ENCODE data around the gene NMNAT3. TPM values are rescaled to one million over a fixed set of nuclear protein-coding genes. Genes with fewer than 3 reads are reported as not detected.

Gene NMNAT3
- total RNA-seq, 1 donor: 28.8 TPM

DNA sequence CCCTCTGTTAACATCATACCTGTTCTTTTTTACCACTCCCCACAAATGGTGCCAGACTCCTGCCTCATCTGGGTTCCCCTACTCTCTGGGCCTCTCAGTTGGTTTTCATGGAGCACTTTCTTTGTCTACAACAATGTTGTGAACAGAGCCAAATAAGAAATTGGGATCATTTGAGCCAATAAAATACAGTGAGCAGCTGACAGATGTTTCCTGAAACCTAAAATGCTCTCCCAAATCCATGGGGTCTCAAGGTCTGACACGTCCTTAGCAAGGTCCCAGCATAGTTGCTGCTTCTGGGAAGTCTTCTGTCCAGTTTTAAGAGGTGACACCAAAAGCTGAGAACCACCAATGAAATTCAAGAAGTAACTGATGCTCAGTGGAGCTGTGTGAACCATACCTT, 1.7 kb downstream of the NMNAT3 start:
- no peak for DNase-seq (ENCODE audit: low read depth in 2 of 3, low spot score in 2 of 3)

DNA sequence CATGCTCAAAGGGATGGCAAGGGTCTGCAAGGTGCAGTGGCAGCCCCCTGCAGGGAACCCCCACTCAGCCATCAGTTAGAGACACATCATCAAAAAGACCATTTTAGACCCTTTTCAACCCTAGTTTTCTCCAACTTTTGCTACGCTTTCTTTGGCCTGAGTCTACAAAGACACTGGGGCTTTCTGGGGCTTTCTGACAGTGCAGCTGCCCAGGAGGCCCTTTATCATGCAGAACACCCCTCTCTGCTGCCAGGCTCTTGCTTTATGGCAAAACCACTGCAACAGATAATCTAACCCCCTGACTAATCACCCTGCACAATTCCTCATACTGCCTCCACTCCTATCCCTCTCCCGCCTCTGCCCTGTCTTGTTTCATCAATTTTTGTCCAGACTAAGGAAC, 2.4 kb downstream of the NMNAT3 start:
- DNase-seq (ENCODE audit: low read depth in 2 of 3, low spot score in 2 of 3): no peak

GRCh38 chr3:139674571-139675260, 3.1 kb downstream of the NMNAT3 start:
- DNase-seq (ENCODE audit: low read depth in 2 of 3, low spot score in 2 of 3): no peak

DNA sequence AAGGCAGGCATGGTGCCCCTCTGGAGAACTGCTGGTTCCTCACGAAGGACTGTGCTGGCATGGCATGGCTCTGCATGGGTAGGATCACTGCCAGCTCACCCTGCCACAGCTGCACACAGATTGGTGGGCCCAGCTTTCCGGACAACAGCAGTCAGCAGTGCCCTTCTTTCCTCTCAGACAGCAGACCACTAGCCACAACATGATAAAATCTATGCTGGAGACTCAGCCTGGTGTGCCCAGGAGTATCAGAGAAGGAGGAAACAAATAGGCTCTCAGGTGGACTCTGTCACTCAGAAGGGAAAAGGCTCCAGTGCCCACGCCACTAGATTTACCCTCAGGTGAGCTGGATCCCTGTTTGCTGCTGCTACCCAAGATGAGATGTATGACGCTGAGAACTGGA, 4.9 kb downstream of the NMNAT3 start:
- no peak for DNase-seq (ENCODE audit: low read depth in 2 of 3, low spot score in 2 of 3)

GRCh38 chr3:139671863-139672646, 5.7 kb downstream of the NMNAT3 start:
- DNase-seq (ENCODE audit: low read depth in 2 of 3, low spot score in 2 of 3): no peak

GRCh38 chr3:139671107-139671506, 6.7 kb downstream of the NMNAT3 start:
- DNase-seq (ENCODE audit: low read depth in 2 of 3, low spot score in 2 of 3): no peak

DNA sequence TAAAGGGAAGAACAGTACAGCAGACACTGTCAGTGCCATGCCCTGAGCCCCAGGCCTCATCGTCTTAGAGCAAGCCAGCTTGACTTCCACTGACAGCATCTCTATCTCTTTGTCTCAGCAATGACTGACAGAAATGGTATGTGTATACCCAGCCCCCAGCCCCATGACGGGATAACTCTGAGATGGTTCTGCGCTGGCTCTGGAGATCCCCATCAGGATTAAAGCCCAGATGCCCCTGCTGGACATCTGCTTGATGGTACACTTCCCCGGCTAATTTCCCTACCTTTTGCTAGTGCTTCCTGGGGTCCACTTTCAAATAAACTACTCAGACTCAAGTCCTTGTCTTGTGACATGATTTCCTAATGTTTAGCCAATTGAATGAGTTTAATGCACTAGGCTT, 7.6 kb downstream of the NMNAT3 start:
- no peak for DNase-seq (ENCODE audit: low read depth in 2 of 3, low spot score in 2 of 3)

- no peak for DNase-seq (ENCODE audit: low read depth in 2 of 3, low spot score in 2 of 3)
These were observed 9.4 kb downstream of the NMNAT3 start for GRCh38 chr3:139668332-139668731.

GRCh38 chr3:139664958-139665357, 12.8 kb downstream of the NMNAT3 start:
- no peak for DNase-seq (ENCODE audit: low read depth in 2 of 3, low spot score in 2 of 3)

DNA sequence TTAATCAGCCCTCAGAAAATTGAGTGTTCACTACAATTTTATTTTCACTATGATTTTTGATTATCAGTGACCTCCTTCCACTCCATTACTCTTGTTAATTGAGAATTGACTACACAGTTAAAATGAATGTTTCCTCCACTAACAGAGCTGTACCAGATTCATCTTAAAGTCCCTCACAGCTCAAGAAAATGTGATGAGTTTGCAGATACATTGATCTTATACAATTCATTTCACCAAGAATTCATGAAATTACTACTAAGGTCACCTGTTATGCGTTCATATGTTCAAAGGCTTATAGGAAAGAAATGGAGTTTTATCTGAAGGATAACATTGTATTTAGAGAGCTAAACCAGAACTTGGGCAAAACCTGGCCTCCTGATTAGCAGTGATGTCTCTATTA, 17.5 kb downstream of the NMNAT3 start:
- DNase-seq (ENCODE audit: low read depth in 2 of 3, low spot score in 2 of 3): no peak

GRCh38 chr3:139659511-139659910, 18.3 kb downstream of the NMNAT3 start:
- no peak for DNase-seq (ENCODE audit: low read depth in 2 of 3, low spot score in 2 of 3)

DNA sequence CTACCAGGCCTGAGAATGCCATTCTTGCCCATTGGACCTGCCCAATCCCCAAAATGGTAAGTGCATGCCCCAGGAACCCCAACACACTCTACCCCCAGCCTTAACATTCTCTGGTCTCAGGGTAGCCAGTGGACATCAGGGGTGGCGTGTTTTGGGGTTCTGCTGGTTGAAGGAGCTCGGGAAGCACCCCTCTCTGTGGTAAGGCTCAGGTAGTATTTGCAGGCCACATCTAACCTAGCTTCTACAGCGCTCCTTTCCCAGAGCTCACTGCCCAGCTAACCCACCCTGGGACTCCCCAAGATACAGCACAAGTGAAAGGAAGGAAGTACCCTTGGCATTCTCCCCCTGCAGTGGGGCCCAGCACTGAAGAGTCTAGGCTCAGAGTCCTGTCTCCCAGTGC, 19.8 kb downstream of the NMNAT3 start:
- DNase-seq (ENCODE audit: low read depth in 2 of 3, low spot score in 2 of 3): no peak

DNA sequence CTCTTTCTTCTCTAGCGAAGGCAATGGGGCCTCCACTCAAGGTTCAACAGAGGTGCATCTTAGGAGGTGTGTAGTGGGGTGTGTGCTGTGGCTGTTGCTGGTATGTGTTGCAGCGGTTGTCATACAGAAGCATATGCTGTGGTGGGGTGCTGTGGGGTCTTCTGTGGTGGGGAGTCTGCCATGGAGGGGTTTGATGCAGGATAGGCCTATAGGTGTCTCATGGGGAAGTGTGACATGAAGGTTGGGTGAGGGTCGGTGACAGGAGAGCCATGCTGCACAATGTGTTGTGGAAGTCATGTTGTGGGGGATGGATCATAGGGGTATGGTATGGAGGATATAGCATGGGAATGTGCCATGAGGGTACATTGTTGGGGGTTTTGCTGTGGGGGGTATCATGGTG, 20.3 kb downstream of the NMNAT3 start:
- DNase-seq (ENCODE audit: low read depth in 2 of 3, low spot score in 2 of 3): no peak

DNA sequence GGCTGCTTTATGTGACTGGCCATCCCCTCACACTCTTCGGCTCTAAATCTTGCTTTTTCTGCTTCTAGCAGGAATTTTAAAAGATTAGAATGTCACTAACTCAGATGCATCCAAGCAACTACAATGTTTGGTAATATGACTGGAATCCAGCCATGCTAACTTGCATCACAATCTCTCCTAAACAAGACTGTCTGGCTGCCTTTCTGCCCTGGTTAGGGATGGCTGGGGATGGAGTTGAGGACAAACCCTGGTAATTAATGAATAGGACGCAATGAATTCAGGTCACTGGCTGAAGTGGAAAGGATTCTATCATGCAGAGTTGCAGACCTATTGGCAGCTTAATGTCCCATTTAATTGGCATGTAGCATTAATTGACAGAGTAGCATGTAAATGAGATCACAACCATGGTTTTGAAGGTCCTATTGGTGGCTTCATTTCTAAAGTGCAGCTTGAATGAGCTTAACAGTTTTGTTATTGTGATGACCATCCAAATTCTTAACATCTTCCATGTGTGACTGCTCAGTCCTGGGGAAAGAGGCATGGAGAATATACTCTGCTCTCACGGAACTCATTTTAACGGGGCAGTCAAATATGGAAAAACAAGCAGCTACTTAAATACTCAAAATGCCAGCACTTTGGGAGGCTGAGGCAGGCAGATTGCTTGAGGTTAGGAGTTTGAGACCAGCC, 21.7 kb downstream of the NMNAT3 start:
- no peak for DNase-seq (ENCODE audit: low read depth in 2 of 3, low spot score in 2 of 3)

GRCh38 chr3:139654637-139655365, 23.0 kb downstream of the NMNAT3 start:
- DNase-seq (ENCODE audit: low read depth in 2 of 3, low spot score in 2 of 3): no peak

- no peak for DNase-seq (ENCODE audit: low read depth in 2 of 3, low spot score in 2 of 3)
These were observed 24.2 kb downstream of the NMNAT3 start for GRCh38 chr3:139653582-139653981.

DNA sequence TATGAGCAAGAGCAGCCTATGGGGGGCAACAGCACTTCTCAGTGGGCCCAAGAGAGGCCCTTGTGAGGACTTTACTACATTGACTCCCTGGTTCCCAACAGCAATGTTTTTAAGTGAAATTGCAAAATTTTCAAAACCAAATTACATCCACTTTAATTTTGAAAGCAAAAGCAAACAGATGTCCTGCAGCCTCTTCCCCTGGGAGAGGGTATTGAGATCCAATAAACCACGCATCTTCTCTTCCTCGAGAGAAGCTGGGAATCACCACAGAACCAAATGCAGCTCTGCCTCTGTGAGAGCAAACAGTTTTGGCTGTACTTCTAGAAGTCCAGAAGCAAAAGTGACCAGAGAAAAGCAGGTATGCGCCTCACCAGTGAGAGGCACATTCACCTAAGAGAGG, 25.2 kb downstream of the NMNAT3 start:
- DNase-seq (ENCODE audit: low read depth in 2 of 3, low spot score in 2 of 3): no peak

GRCh38 chr3:139647866-139648435, 29.8 kb downstream of the NMNAT3 start:
- DNase-seq (ENCODE audit: low read depth in 2 of 3, low spot score in 2 of 3): no peak

- no peak for DNase-seq (ENCODE audit: low read depth in 2 of 3, low spot score in 2 of 3)
These were observed 31.3 kb downstream of the NMNAT3 start for GRCh38 chr3:139646512-139646911.

DNA sequence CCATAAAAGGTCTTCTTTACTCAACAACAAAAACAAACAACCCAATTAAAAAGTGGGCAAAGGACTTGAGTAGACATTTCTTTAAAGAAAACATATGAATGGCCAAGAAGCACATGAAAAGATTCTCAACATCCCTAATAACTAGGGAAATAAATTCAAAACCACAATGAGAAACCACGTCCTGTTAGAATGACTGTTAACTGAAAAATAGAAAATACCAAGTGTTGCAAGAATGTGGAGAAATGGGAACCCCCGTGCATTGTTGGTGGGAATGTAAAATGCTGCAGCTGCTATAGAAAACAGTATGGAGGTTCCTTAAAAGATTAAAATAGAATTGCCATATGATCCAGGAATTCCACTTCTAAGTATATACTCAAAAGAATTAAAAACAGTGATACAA, 34.8 kb downstream of the NMNAT3 start:
- peak in 2 of 3 donors; percentile 14 to 35 for DNase-seq (ENCODE audit: low read depth in 2 of 3, low spot score in 2 of 3)

GRCh38 chr3:139640456-139640855, 37.3 kb downstream of the NMNAT3 start:
- DNase-seq (ENCODE audit: low read depth in 2 of 3, low spot score in 2 of 3): no peak
